Measurements from ENCODE around the gene PSME3IP1. TPM values are rescaled to one million over a fixed set of nuclear protein-coding genes. Genes with fewer than 3 reads are reported as not detected.

PSME3IP1 gene
- total RNA-seq, 2 experiments from 2014 or later = 115 to 137 TPM

DNA sequence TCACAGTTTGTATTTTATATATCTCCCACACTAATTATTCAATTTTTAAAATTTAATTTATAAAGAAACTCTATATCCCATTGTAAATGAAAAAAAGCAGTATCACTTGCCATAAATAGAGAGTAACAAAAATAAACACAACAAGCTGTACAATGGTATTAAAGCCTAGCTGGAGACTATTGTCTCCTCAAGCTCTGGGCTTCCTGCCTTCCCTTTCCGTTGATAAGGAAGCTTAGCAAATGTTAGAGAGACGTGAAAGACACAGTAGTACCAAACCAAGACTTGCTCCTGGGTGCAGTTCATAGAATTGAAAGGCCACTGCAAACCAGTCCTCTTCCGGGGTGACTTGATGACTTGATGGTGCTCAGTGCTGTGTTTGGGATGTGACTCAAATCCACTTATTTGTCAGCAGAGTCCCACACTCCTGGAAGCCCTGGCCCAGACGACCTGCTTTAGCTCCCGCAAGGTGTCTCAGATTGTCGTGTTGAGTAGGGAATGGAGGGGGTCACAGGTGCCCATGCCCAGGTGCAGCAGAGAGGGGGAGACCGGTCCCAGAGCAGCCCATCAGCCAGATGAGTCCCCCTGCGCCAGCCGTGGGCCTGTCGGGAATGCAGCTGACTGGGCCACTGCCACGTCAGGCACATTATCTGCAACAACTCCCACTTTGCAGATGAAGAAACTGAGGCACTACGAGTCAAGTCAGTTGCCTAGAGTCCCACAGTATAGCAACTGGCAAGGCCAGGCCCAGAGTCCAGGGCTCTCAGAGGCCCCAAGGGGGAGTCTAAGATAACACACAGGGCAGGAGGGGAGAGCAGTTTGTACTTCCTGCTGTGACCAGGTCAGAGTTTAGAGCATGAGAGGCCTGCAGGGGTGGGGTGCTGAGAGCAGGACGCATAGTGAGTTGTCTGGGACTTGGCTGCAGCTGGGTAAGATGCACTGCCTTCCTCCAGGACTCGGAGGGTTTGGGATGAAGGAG lies 40.5 kb downstream of the PSME3IP1 start:
- H3K27me3 Mint-ChIP-seq = no peaks in the 10 kb centered on the region
- no peak overlapping the region for H3K27ac Mint-ChIP-seq
- no peaks in the 10 kb centered on the region for H3K36me3 Mint-ChIP-seq (ENCODE audit: low read depth)
- H3K4me3 Mint-ChIP-seq = no peak overlapping the region
- no peak for DNase-seq
- no peaks in the 10 kb centered on the region for H3K9me3 Mint-ChIP-seq
- peaks cover 36% of the 10 kb centered on the region for H3K4me1 Mint-ChIP-seq
- CTCF ChIA-PET = interaction anchor here (1.0 to 2.4 kb wide), 6 partner anchors 11 to 52 kb away, joined by 3 to 13 read pairs (median 3); partner anchors contain the start of gene CPNE2
- POLR2A ChIA-PET = interaction anchor here (0.6 kb wide), 1 partner anchor 293 kb away, joined by 4 read pairs; no protein-coding TSS in a partner anchor

- DNase-seq = no peak
- Mint-ChIP-seq H3K27ac (no peak overlapping the region), H3K36me3 (ENCODE audit: low read depth) (no peaks in the 10 kb centered on the region), H3K4me3 (no peak overlapping the region), H3K27me3 (no peaks in the 10 kb centered on the region), H3K9me3 (no peaks in the 10 kb centered on the region), H3K4me1 (peaks cover 46% of the 10 kb centered on the region)
- ChIA-PET POLR2A (no interaction called here), CTCF (interaction anchor here (1.0 to 2.4 kb wide), 6 partner anchors 9 to 47 kb away, joined by 3 to 13 read pairs (median 3); no protein-coding TSS in a partner anchor)
Observed at GRCh38 chr16:57144027-57144426, 41.8 kb downstream of the PSME3IP1 start.

DNA sequence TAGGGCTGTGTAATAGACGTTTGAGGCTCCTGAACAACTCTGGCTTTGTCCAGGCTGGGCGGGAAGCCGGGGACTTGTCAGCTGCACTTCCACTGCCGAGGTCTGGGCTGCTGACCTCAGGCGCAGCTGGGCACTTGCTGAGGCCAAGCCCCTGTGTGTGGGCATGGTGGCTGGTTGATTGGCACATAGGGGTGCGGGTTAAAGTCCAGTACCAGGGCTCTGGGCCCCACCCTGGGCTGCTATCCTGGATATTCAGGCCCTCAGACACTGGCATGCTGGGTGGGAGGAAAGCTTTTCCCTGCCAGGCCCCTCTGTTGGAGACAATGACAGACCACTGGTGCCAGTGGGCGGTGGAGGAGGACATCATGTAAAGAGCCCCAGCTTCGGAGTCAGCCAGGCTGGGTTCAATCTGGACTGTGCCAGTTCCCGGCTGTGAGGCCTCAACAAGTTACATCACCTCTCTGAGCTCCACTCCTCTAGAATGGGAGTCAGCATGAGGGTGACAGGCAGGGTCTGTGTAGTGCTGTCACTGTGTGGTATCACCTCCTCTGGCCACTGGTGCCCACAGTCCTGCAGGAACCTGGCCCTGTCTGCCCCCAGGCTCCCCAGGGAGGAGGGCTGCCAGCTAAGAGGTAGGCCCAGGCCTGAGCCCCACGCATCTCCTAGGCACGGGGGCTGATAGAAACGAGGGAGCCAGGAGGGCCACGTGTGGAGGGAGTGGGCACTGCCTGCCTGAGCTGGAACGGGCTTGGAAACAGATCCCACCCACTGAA lies 42.5 kb downstream of the PSME3IP1 start:
- H3K36me3 Mint-ChIP-seq (ENCODE audit: low read depth) = no peaks in the 10 kb centered on the region
- H3K27ac Mint-ChIP-seq = no peak overlapping the region
- no peak for DNase-seq
- ChIA-PET POLR2A (interaction anchor here (1.5 kb wide), 1 partner anchor 14 kb away, joined by 3 read pairs; no protein-coding TSS in a partner anchor), CTCF (interaction anchor here (1.2 to 2.4 kb wide), 3 partner anchors 9 to 32 kb away, joined by 3 to 13 read pairs (median 3); no protein-coding TSS in a partner anchor)
- peaks cover 45% of the 10 kb centered on the region for H3K4me1 Mint-ChIP-seq
- H3K4me3 Mint-ChIP-seq = no peak overlapping the region
- H3K9me3 Mint-ChIP-seq = no peaks in the 10 kb centered on the region
- H3K27me3 Mint-ChIP-seq = no peaks in the 10 kb centered on the region

DNA sequence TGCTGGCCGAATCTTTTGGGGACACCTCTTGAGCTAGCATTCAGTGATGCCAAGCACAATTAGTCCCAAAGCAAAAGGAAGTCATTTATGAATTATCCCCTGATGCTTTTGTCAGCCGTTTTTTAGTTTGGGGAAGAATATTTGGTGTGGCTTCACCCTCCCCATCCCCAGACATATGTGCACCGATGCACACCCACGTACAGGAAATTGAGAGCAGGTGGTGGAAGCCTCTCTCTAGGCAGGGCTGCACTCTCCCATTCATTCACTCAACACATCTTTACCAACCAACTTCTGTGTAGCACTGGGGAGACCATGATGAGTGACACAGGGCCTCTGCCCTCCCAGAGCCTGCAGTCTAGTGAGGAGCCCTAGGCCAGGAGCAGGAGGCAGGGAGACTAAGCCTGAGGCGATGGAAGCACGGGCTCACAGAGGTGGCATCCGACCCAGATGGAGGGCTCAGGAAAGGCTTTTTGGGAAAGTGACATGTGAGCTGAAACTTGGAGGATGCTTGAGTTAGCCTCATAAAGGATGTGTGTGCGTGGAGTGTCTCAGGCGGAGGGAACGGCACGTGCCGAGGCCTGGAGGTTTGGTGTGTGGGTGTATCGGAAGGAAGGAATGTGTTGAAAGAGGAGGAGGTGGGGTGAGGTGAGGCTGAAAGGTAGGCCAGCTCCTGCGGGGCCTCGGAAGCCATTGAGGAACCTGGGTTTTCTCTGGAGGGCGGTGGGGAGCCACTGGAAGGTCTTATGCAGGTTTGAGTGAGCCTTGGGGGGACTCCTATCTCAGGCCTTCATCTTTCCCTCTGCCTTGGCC lies 43.8 kb downstream of the PSME3IP1 start:
- H3K27ac Mint-ChIP-seq = peak overlapping the region; percentile 92

DNA sequence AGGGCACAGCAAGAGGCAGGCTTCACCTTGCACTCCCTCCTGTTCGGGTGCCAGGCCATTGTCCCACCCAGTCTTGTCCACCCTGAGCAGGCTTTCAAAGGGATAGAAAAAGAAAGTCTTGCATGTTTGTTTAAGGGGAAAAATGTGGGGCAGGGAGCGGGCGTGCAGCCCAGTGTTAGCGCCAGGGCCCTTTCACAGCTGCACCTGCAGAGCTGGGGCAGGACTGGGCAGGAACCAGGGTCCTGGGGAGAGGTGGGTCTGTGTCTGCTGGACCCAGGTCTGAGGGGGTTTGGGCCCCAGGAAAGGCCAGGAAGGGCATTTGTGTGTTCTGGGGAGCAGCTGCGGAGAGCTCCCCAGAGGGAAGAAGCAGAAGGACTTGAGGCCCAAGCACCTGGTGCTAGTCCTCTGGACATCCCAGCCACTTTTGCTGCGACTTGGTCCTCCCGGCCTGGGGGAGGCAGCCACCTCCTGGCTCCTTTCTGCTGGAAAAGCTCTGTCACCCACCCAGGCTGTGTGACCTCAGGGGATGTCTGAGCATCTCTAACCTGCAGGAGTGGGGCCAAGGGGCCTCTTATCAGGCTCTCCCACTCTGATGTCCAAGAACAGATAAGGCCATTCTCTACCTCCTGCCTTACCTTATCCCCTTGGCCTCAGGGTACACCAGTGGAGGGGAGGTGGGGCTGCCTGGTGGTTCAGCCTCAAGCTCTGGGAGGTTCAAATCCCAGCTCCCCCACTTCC lies 44.7 kb downstream of the PSME3IP1 start:
- no peak for DNase-seq
- H3K4me1 Mint-ChIP-seq = peaks cover 48% of the 10 kb centered on the region
- ChIA-PET POLR2A (no interaction called here), CTCF (interaction anchor here (0.6 to 2.2 kb wide), 6 partner anchors 10 to 159 kb away, joined by 3 to 6 read pairs (median 4); no protein-coding TSS in a partner anchor)
- H3K27me3 Mint-ChIP-seq = no peaks in the 10 kb centered on the region
- H3K27ac Mint-ChIP-seq = peak overlapping the region; percentile 92
- H3K4me3 Mint-ChIP-seq = no peak overlapping the region
- no peaks in the 10 kb centered on the region for H3K9me3 Mint-ChIP-seq
- no peaks in the 10 kb centered on the region for H3K36me3 Mint-ChIP-seq (ENCODE audit: low read depth)

More for the DNA sequence above, 43.8 kb downstream of the PSME3IP1 start:
- POLR2A ChIA-PET = interaction anchor here (1.5 kb wide), 1 partner anchor 13 kb away, joined by 3 read pairs; no protein-coding TSS in a partner anchor
- Mint-ChIP-seq H3K4me1 (peaks cover 44% of the 10 kb centered on the region), H3K9me3 (no peaks in the 10 kb centered on the region), H3K36me3 (ENCODE audit: low read depth) (no peaks in the 10 kb centered on the region), H3K4me3 (peak overlapping the region; percentile 25), H3K27me3 (no peaks in the 10 kb centered on the region)
- CTCF ChIA-PET = interaction anchor here (0.6 to 2.2 kb wide), 5 partner anchors 9 to 158 kb away, joined by 3 to 6 read pairs (median 4); no protein-coding TSS in a partner anchor
- DNase-seq = peak; percentile 28

DNA sequence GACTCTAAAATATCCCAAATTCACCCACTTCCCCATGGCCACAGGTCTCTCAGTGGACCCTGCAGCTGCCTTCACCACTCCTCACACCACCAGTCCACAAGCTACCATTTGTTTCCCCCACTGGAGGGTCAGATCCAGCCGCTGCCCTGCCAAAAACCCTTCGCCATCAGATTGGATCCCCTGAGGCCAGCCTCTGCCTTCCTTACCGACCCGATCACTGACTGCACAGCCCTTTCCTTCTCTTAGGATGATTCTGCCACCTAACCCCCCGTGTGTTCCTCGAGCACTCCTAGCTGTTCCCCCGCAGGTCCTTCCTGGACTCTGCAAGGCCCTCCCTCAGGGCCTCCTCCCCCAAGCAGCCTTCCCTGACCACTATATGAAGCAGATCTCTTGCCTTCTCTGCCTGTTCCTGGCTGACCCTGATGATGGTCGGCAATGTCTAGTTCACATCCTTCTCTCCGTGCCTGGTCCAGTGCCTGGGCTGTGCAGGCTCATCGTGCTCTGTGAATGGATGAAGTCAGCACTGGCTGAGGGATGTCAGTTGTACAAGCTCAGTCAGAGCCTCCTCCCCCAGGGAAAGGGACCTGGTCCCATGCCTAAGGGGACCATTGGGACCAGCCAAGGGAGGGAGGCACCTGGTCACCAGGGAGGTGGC lies 47.4 kb downstream of the PSME3IP1 start:
- ChIA-PET POLR2A (no interaction called here), CTCF (interaction anchor here (0.6 to 0.7 kb wide), 2 partner anchors 11 to 105 kb away, joined by 3 read pairs; no protein-coding TSS in a partner anchor)
- Mint-ChIP-seq H3K27ac (peak overlapping the region; percentile 68), H3K4me3 (no peak overlapping the region), H3K36me3 (ENCODE audit: low read depth) (no peaks in the 10 kb centered on the region), H3K9me3 (no peaks in the 10 kb centered on the region), H3K27me3 (no peaks in the 10 kb centered on the region), H3K4me1 (peaks cover 75% of the 10 kb centered on the region)
- no peak for DNase-seq

- Mint-ChIP-seq H3K27me3 (no peaks in the 10 kb centered on the region), H3K4me3 (no peak overlapping the region), H3K27ac (peak overlapping the region; percentile 68), H3K9me3 (no peaks in the 10 kb centered on the region), H3K4me1 (peaks cover 74% of the 10 kb centered on the region), H3K36me3 (ENCODE audit: low read depth) (no peaks in the 10 kb centered on the region)
- CTCF ChIA-PET = interaction anchor here (0.6 to 1.2 kb wide), 3 partner anchors 10 to 17 kb away, joined by 3 to 4 read pairs (median 3); no protein-coding TSS in a partner anchor
- DNase-seq = no peak
- POLR2A ChIA-PET = no interaction called here
Observed at GRCh38 chr16:57137566-57138273, 48.1 kb downstream of the PSME3IP1 start.

DNA sequence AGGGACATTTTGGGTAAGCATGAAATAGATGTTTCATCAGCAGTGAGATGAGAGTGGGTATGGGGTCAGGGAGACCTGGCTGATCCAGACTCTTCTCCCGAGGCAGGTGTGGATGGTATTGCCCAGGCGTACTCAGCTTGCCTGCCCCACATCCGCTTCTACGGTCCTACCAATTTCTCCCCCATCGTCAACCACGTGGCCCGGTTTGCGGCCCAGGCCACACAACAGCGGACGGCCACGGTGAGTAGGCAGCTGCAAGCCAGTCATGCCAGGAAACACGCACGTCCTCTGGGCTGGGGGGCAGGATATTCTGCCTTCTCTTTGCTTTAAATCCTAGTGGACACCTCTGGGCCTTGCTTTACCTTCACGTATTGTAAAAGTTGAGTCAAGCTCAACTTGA lies 48.8 kb downstream of the PSME3IP1 start:
- no peak for DNase-seq
- CTCF ChIA-PET = interaction anchor here (0.6 to 1.3 kb wide), 5 partner anchors 10 to 53 kb away, joined by 3 to 4 read pairs (median 3); no protein-coding TSS in a partner anchor
- no peaks in the 10 kb centered on the region for H3K9me3 Mint-ChIP-seq
- H3K36me3 Mint-ChIP-seq (ENCODE audit: low read depth) = no peaks in the 10 kb centered on the region
- no peak overlapping the region for H3K4me3 Mint-ChIP-seq
- H3K27me3 Mint-ChIP-seq = no peaks in the 10 kb centered on the region
- peaks cover 72% of the 10 kb centered on the region for H3K4me1 Mint-ChIP-seq
- peak overlapping the region; percentile 50 for H3K27ac Mint-ChIP-seq
- POLR2A ChIA-PET = no interaction called here

DNA sequence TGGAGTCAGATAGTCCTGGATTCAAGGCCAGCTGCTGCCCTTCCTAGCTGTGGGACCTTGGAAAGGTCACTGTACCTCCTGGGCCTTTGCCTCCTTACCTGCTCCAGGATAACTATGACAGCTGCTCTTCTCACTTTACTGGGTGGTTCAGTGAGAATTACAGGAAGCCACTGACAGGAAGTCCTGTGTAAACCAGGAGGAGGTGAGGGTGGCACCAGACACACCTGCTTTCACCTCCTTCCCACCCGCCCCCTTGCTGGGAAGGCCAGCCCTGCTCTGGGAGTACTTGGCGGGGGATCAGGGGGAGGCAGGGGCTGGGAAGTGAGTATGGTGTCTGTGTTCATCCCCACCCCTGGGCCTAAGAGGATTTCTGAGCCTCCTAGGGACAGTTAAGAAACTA lies 50.9 kb downstream of the PSME3IP1 start:
- Mint-ChIP-seq H3K9me3 (no peaks in the 10 kb centered on the region), H3K4me1 (peaks cover 71% of the 10 kb centered on the region), H3K36me3 (ENCODE audit: low read depth) (no peaks in the 10 kb centered on the region), H3K4me3 (peak overlapping the region; percentile 73), H3K27me3 (no peaks in the 10 kb centered on the region), H3K27ac (peak overlapping the region; percentile 94)
- peak; percentile 53 for DNase-seq
- ChIA-PET POLR2A (no interaction called here), CTCF (interaction anchor here (0.9 to 3.6 kb wide), 6 partner anchors 9 to 43 kb away, joined by 3 to 13 read pairs (median 3); partner anchors contain the start of gene CPNE2)

- no peaks in the 10 kb centered on the region for H3K9me3 Mint-ChIP-seq
- peaks cover 75% of the 10 kb centered on the region for H3K4me1 Mint-ChIP-seq
- H3K27ac Mint-ChIP-seq = peak overlapping the region; percentile 94
- H3K36me3 Mint-ChIP-seq (ENCODE audit: low read depth) = no peaks in the 10 kb centered on the region
- no peak for DNase-seq
- POLR2A ChIA-PET = no interaction called here
- H3K4me3 Mint-ChIP-seq = no peak overlapping the region
- CTCF ChIA-PET = interaction anchor here (1.4 to 3.6 kb wide), 3 partner anchors 10 to 22 kb away, joined by 3 to 13 read pairs (median 3); no protein-coding TSS in a partner anchor
- H3K27me3 Mint-ChIP-seq = no peaks in the 10 kb centered on the region
Observed at GRCh38 chr16:57133886-57134285, 52.0 kb downstream of the PSME3IP1 start.
